Measurements from ENCODE around the gene TUSC2.

Gene TUSC2

DNA sequence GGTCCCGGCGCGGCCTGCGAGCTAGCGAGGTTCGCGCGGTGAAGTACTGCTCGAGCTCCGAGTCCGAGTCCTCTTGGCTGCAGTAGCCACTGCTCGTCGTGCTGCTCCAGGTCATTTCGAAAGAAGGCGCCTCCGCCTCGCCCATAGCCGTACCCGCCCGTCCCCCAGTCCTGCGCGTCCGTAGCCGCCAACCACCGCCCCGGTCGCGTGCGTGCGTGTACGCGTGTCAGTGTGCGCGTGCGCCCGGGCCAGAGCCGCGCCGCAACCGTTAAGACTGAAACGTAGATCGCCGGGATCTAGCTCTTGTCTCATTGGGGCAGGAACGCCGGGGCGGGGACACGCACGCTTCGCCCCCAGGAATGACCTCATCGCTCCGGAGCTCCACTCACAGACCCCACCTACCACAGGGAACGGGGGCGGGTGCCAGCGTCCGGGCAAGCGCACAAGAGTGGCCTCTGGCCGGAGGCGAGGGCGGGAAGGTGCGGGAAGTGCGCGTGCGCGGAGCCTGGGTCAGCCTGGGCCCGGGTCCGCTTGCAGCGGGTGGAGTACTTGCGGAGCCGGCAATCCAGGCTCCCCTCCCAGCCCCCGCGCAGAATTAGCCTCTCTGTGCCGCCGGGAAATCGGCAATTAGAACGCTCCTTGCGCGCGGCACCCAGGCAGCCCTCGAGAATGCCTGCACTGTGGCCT is 9.3 kb upstream of the TUSC2 start:
- Histone ChIP-seq H3K27me3 (replicated peaks; ENCODE audit: insufficient read depth, low read length) (peaks cover 10% of the 10 kb centered on the region; the same call in 1 of the 2 replicates), H3K79me2 (ENCODE audit: low read length) (peaks cover 54% of the 10 kb centered on the region), H3K9me3 (replicated peaks; ENCODE audit: insufficient read depth, low read length) (no peaks in the 10 kb centered on the region), H3K4me2 (ENCODE audit: low read depth, low read length) (peak overlapping the region; percentile 98), H4K20me1 (ENCODE audit: insufficient read depth, low read length) (no peaks in the 10 kb centered on the region), H3K4me1 (ENCODE audit: low read length) (peaks cover 4% of the 10 kb centered on the region; the same call in 1 of the 2 replicates), H2AFZ (ENCODE audit: low read length) (peak overlapping the region; percentile 92), H3K9ac (ENCODE audit: low read length) (peak overlapping the region; percentile 97), H3K9me2 (replicated peaks; ENCODE audit: insufficient read depth, low read length) (no peaks in the 10 kb centered on the region), H3K4me3 (ENCODE audit: low read length) (peak overlapping the region; percentile 99), H3K36me3 (replicated peaks; ENCODE audit: insufficient read depth, low read length) (no peaks in the 10 kb centered on the region), H3K27ac (ENCODE audit: low read length) (peak overlapping the region; percentile 86), H3F3A (ENCODE audit: insufficient read depth, low read length) (peaks cover 17% of the 10 kb centered on the region)
- TF ChIP-seq, protein P1, sequence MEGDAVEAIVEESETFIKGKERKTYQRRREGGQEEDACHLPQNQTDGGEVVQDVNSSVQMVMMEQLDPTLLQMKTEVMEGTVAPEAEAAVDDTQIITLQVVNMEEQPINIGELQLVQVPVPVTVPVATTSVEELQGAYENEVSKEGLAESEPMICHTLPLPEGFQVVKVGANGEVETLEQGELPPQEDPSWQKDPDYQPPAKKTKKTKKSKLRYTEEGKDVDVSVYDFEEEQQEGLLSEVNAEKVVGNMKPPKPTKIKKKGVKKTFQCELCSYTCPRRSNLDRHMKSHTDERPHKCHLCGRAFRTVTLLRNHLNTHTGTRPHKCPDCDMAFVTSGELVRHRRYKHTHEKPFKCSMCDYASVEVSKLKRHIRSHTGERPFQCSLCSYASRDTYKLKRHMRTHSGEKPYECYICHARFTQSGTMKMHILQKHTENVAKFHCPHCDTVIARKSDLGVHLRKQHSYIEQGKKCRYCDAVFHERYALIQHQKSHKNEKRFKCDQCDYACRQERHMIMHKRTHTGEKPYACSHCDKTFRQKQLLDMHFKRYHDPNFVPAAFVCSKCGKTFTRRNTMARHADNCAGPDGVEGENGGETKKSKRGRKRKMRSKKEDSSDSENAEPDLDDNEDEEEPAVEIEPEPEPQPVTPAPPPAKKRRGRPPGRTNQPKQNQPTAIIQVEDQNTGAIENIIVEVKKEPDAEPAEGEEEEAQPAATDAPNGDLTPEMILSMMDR (IDR thresholded peaks at IDR 0.05; ENCODE audit: low read length) = no peak
- no peak for TF ChIP-seq EZH2 (optimal IDR thresholded peaks at IDR 0.05; ENCODE audit: low read depth, low read length)
- TF ChIP-seq EZH2phosphoT487 (IDR thresholded peaks at IDR 0.05; ENCODE audit: low read length) = no peak
- peak; percentile 99 for DNase-seq

DNA sequence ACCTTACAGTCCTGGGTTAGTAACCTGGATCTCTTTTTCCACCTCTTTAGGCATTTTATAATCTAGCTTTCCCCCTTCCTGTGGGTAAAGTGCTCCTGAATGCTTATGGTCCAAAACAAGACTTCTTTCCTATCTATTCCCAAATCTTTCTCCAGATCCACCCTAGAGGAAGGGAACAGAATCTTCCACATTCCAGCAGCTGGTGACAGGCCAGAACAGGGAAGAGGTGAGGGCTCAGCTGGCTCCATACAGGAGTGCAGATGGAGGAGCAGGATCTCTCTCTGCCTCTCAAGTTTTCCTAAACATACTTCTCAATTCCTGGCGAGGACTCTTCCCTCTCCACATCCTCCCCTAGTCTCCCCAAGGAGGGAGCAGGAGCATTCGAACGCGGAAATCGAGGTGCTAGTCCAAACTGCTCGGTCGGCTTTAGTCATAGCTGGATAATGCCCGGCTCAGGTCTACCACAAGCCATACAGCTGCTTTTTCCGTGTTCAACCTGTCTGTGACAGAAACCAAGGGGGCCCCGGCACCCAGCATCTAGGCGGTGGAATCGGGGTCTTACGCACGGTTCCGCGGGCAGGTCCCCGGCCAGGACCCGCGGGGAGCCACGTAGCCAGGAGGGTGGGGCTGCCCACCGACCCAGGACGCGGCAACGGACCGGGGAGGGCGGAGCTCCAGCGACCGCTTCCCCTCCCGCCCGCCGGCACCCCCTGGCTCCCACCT is 8.6 kb upstream of the TUSC2 start:
- no peak for DNase-seq
- peaks cover 4% of the 10 kb centered on the region; the same call in 1 of the 2 replicates for H3K4me1 ChIP-seq (ENCODE audit: low read length)
- H3K36me3 ChIP-seq (replicated peaks; ENCODE audit: insufficient read depth, low read length) = peaks cover 4% of the 10 kb centered on the region; the same call in 1 of the 2 replicates
- no peaks in the 10 kb centered on the region for H3K9me2 ChIP-seq (replicated peaks; ENCODE audit: insufficient read depth, low read length)
- H3K27me3 ChIP-seq (replicated peaks; ENCODE audit: insufficient read depth, low read length) = peaks cover 10% of the 10 kb centered on the region; the same call in 1 of the 2 replicates
- no peaks in the 10 kb centered on the region for H4K20me1 ChIP-seq (ENCODE audit: insufficient read depth, low read length)
- H3K79me2 ChIP-seq (ENCODE audit: low read length) = peaks cover 61% of the 10 kb centered on the region
- peak overlapping the region; percentile 97 for H3K9ac ChIP-seq (ENCODE audit: low read length)
- peak overlapping the region; percentile 86 for H3K27ac ChIP-seq (ENCODE audit: low read length)
- peak overlapping the region; percentile 81 for H2AFZ ChIP-seq (ENCODE audit: low read length)
- peak overlapping the region; percentile 98 for H3K4me2 ChIP-seq (ENCODE audit: low read depth, low read length)
- H3F3A ChIP-seq (ENCODE audit: insufficient read depth, low read length) = peaks cover 17% of the 10 kb centered on the region
- peak overlapping the region; percentile 99 for H3K4me3 ChIP-seq (ENCODE audit: low read length)
- H3K9me3 ChIP-seq (replicated peaks; ENCODE audit: insufficient read depth, low read length) = no peaks in the 10 kb centered on the region
- TF ChIP-seq EZH2 (optimal IDR thresholded peaks at IDR 0.05; ENCODE audit: low read depth, low read length) (no peak), EZH2phosphoT487 (IDR thresholded peaks at IDR 0.05; ENCODE audit: low read length) (no peak)
- TF ChIP-seq, protein P1 (IDR thresholded peaks at IDR 0.05; ENCODE audit: low read length) = no peak

DNA sequence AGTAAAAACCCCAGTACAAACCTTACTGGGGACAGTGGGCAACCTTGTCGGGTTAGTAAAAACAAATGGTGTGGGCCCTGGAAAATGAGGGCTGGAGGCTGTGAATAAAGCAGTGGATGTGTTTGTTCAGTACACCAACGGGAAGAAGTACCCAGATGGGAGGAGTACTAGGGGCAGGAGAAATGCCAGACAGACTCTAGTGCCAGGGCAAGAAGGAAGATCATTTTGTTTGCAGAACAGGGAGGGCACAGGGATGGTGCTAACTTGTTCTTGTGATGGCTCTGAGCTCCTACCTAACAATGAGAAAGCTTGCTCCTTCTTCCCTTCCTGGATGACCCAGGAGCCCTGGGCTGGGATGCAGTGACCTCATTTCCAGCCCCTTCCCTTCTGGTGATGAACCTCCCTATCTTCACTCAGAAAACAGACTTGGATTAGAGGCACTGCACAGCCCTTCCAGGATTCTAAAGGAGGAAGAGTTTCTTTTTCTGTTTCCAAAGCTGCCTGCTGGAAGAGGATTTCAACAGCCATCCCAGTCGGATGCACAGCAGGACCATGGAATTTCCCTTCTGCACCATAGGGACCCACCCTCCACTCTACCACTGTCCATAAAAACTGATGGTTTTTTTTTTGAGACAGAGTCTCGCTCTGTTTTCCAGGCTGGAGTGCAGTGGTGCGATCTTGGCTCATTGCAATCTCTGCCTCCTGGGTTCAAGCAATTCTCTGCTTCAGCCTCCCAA is 6.5 kb upstream of the TUSC2 start:
- Histone ChIP-seq H3K9me2 (replicated peaks; ENCODE audit: insufficient read depth, low read length) (no peaks in the 10 kb centered on the region), H3K9me3 (replicated peaks; ENCODE audit: insufficient read depth, low read length) (no peaks in the 10 kb centered on the region), H3K9ac (ENCODE audit: low read length) (no peak overlapping the region; the same call in 1 of the 2 replicates), H3K79me2 (ENCODE audit: low read length) (peaks cover 74% of the 10 kb centered on the region), H3K27me3 (replicated peaks; ENCODE audit: insufficient read depth, low read length) (no peaks in the 10 kb centered on the region), H3F3A (ENCODE audit: insufficient read depth, low read length) (peaks cover 20% of the 10 kb centered on the region), H3K4me3 (ENCODE audit: low read length) (no peak overlapping the region), H3K36me3 (replicated peaks; ENCODE audit: insufficient read depth, low read length) (peaks cover 14% of the 10 kb centered on the region), H4K20me1 (ENCODE audit: insufficient read depth, low read length) (no peaks in the 10 kb centered on the region), H3K4me2 (ENCODE audit: low read depth, low read length) (peak overlapping the region; percentile 34; the same call in 1 of the 2 replicates), H3K27ac (ENCODE audit: low read length) (no peak overlapping the region), H2AFZ (ENCODE audit: low read length) (no peak overlapping the region), H3K4me1 (ENCODE audit: low read length) (peaks cover 4% of the 10 kb centered on the region; the same call in 1 of the 2 replicates)
- DNase-seq = no peak
- TF ChIP-seq EZH2phosphoT487 (IDR thresholded peaks at IDR 0.05; ENCODE audit: low read length) (no peak), EZH2 (optimal IDR thresholded peaks at IDR 0.05; ENCODE audit: low read depth, low read length) (no peak)
- TF ChIP-seq, protein P1 (IDR thresholded peaks at IDR 0.05; ENCODE audit: low read length) = no peak

Measured in MM.1S (cell line).